Measurements from ENCODE around the gene DNAH5. TPM values are rescaled to one million over a fixed set of nuclear protein-coding genes. Genes with fewer than 3 reads are reported as not detected.

The DNAH5 gene
- total RNA-seq, 1 donor = 0.36 TPM

DNA sequence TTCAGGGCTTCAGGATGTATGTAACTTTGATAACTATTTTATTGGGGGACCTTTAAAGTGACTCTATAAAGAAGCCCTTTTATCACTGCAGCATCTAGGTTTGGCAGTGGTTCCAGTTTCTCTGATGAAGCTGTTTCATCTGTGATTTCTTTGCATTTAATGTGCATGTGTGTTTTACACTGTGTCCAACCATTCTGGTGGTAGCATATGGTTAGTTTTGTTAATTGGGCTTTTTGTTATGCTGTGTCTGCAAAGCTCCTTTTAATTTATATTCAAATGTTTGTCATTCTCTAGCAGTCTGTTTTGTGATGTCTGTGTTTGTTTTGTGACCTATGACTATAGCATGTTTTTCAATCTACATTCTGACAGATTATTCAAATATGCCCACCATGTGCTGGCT lies 294.8 kb downstream of the DNAH5 start:
- Histone ChIP-seq H3K4me2 (ENCODE audit: insufficient read depth, low read length) (no peak overlapping the region), H3K4me3 (ENCODE audit: insufficient read depth, low read length) (no peak overlapping the region), H3K4me1 (ENCODE audit: insufficient read depth, low read length) (no peaks in the 10 kb centered on the region), H3K27ac (ENCODE audit: low read depth, low read length) (no peak overlapping the region), H3K79me2 (ENCODE audit: insufficient read depth, low read length) (no peaks in the 10 kb centered on the region), H3K9me3 (ENCODE audit: low read depth, low read length) (peaks cover 3% of the 10 kb centered on the region), H2AFZ (ENCODE audit: low read length) (no peak overlapping the region), H3K27me3 (ENCODE audit: insufficient read depth, low read length) (no peaks in the 10 kb centered on the region), H4K20me1 (ENCODE audit: insufficient read depth, low read length) (no peaks in the 10 kb centered on the region), H3K36me3 (ENCODE audit: insufficient read depth, low read length) (no peaks in the 10 kb centered on the region)
- no peak for DNase-seq (ENCODE audit: insufficient read length, low spot score, missing footprints)
- TF ChIP-seq CTCF (IDR thresholded peaks at IDR 0.05; ENCODE audit: extremely low read depth, low read depth, low read length) = no peak

DNA sequence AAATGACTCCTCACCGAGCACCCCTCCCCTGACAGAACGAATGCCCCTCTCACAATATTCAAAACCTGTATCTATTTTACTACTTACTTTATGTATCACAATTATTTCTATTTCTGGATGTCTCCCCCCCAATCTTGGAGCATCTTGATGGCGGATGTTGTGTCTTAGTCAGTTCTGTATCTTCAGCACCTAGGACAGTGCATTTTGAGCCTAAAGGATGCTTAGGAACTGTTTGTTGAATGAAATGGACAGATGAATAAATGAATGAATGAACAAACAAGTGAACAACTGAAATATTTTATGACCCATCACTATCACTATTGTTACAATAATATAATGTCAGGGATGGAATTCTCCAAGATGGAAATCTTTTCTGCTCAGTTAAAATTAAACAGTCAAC lies 295.7 kb downstream of the DNAH5 start:
- H3K36me3 ChIP-seq (ENCODE audit: insufficient read depth, low read length) = no peaks in the 10 kb centered on the region
- no peaks in the 10 kb centered on the region for H3K4me1 ChIP-seq (ENCODE audit: insufficient read depth, low read length)
- no peaks in the 10 kb centered on the region for H4K20me1 ChIP-seq (ENCODE audit: insufficient read depth, low read length)
- no peak overlapping the region for H3K4me2 ChIP-seq (ENCODE audit: insufficient read depth, low read length)
- no peak overlapping the region for H3K4me3 ChIP-seq (ENCODE audit: insufficient read depth, low read length)
- TF ChIP-seq CTCF (IDR thresholded peaks at IDR 0.05; ENCODE audit: extremely low read depth, low read depth, low read length) = no peak
- H3K79me2 ChIP-seq (ENCODE audit: insufficient read depth, low read length) = no peaks in the 10 kb centered on the region
- no peak overlapping the region for H2AFZ ChIP-seq (ENCODE audit: low read length)
- H3K27me3 ChIP-seq (ENCODE audit: insufficient read depth, low read length) = no peaks in the 10 kb centered on the region
- no peak for DNase-seq (ENCODE audit: insufficient read length, low spot score, missing footprints)
- H3K27ac ChIP-seq (ENCODE audit: low read depth, low read length) = no peak overlapping the region
- H3K9me3 ChIP-seq (ENCODE audit: low read depth, low read length) = peaks cover 3% of the 10 kb centered on the region

DNA sequence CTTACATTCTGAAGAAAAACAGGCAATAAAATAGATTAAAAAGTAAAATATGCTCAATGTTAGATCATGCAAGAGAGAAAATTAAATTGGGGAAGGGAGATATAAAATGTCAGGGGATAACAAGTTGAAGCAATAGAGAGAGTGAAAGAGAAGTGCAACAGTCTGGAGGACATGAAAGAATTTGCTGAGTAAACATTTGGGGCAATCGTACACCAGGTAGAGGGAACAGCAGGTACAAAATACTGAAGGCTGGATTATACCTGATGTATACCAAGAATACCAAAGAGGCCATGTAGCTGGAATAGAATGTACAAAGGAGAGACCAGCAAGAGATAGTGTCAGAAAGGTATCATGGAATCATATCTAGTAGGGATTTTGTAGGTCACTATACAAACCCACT lies 300.8 kb downstream of the DNAH5 start:
- no peak for TF ChIP-seq CTCF (IDR thresholded peaks at IDR 0.05; ENCODE audit: extremely low read depth, low read depth, low read length)
- Histone ChIP-seq H3K27me3 (ENCODE audit: insufficient read depth, low read length) (no peaks in the 10 kb centered on the region), H3K27ac (ENCODE audit: low read depth, low read length) (no peak overlapping the region), H3K36me3 (ENCODE audit: insufficient read depth, low read length) (no peaks in the 10 kb centered on the region), H3K79me2 (ENCODE audit: insufficient read depth, low read length) (no peaks in the 10 kb centered on the region), H3K4me2 (ENCODE audit: insufficient read depth, low read length) (no peak overlapping the region), H4K20me1 (ENCODE audit: insufficient read depth, low read length) (no peaks in the 10 kb centered on the region), H3K4me1 (ENCODE audit: insufficient read depth, low read length) (no peaks in the 10 kb centered on the region), H3K4me3 (ENCODE audit: insufficient read depth, low read length) (no peak overlapping the region), H2AFZ (ENCODE audit: low read length) (no peak overlapping the region), H3K9me3 (ENCODE audit: low read depth, low read length) (peaks cover 3% of the 10 kb centered on the region)
- DNase-seq (ENCODE audit: insufficient read length, low spot score, missing footprints) = no peak

- no peak overlapping the region for H3K27ac ChIP-seq (ENCODE audit: low read depth, low read length)
- H3K4me1 ChIP-seq (ENCODE audit: insufficient read depth, low read length) = no peaks in the 10 kb centered on the region
- no peaks in the 10 kb centered on the region for H3K79me2 ChIP-seq (ENCODE audit: insufficient read depth, low read length)
- H3K27me3 ChIP-seq (ENCODE audit: insufficient read depth, low read length) = no peaks in the 10 kb centered on the region
- H3K9me3 ChIP-seq (ENCODE audit: low read depth, low read length) = peaks cover 3% of the 10 kb centered on the region
- no peak overlapping the region for H3K4me3 ChIP-seq (ENCODE audit: insufficient read depth, low read length)
- TF ChIP-seq CTCF (IDR thresholded peaks at IDR 0.05; ENCODE audit: extremely low read depth, low read depth, low read length) = no peak
- no peak for DNase-seq (ENCODE audit: insufficient read length, low spot score, missing footprints)
- H3K36me3 ChIP-seq (ENCODE audit: insufficient read depth, low read length) = no peaks in the 10 kb centered on the region
- no peak overlapping the region for H2AFZ ChIP-seq (ENCODE audit: low read length)
- H3K4me2 ChIP-seq (ENCODE audit: insufficient read depth, low read length) = no peak overlapping the region
- no peaks in the 10 kb centered on the region for H4K20me1 ChIP-seq (ENCODE audit: insufficient read depth, low read length)
These were observed 301.3 kb downstream of the DNAH5 start for GRCh38 chr5:13643196-13643595.

Other genes starting within 250 kb of the DNAH5 start
- gene TRIO, start 198.7 kb upstream of the DNAH5 start, total RNA-seq = 246 and 274 TPM in 2 replicates

Measured in osteoblast (primary cell).